Muscle layer of duodenum (tissue), 2 donors: Measurements from ENCODE around the gene TRAF3IP1.
A peak's percentile ranks its signal among the peaks of the same experiment; 100 is the strongest.
"Not testable (repeated sequence)": the region's sequence is repeated elsewhere in the genome, so short reads cannot be mapped to it uniquely, and the experiment has no call there.

ENCODE experiments used
- H3K27ac ChIP-seq: one replicate; pipeline ENCODE4 v1.7.0; 2013; ENCODE audit warnings: mild to moderate bottlenecking, low read length
- H3K27me3 ChIP-seq: one replicate; pipeline ENCODE4 v1.7.0; 2013; ENCODE audit warnings: low read depth, mild to moderate bottlenecking, control low read depth, low read length
- H3K36me3 ChIP-seq, 2 donors: one replicate each; pipeline ENCODE4 v1.7.0; 2013; ENCODE audit warnings: low read length in 2 of 2, control low read depth in 1 of 2, mild to moderate bottlenecking in 1 of 2; ENCODE audit not compliant: insufficient read depth in 2 of 2, control insufficient read depth in 1 of 2
- H3K4me1 ChIP-seq, 2 donors: one replicate each; pipeline ENCODE4 v1.7.0; 2013; ENCODE audit warnings: low read length in 2 of 2, mild to moderate bottlenecking in 2 of 2, control low read depth in 1 of 2, moderate library complexity in 1 of 2; ENCODE audit not compliant: insufficient read depth in 2 of 2, control insufficient read depth in 1 of 2
- H3K4me3 ChIP-seq, 2 donors: one replicate each; pipeline ENCODE4 v1.7.0; 2013; ENCODE audit warnings: low read length in 2 of 2, low read depth in 1 of 2, mild to moderate bottlenecking in 1 of 2
- H3K9me3 ChIP-seq, 2 donors: one replicate each; pipeline ENCODE4 v1.7.0; 2013; ENCODE audit warnings: low read length in 2 of 2, control low read depth in 1 of 2, mild to moderate bottlenecking in 1 of 2; ENCODE audit not compliant: control insufficient read depth in 1 of 2
- donor health status: healthy.

The TRAF3IP1 gene

GRCh38 chr2:238314576-238314975, 5.7 kb upstream of the TRAF3IP1 start:
- no peaks in the 10 kb centered on the region for H3K4me1 ChIP-seq
- H3K4me3 ChIP-seq, result no peak overlapping the region
- no peaks in the 10 kb centered on the region for H3K27me3 ChIP-seq
- H3K27ac ChIP-seq, result no peak overlapping the region
- H3K36me3 ChIP-seq, result no peaks in the 10 kb centered on the region
- no peaks in the 10 kb centered on the region for H3K9me3 ChIP-seq

- H3K9me3 ChIP-seq, result no peaks in the 10 kb centered on the region
- no peak overlapping the region for H3K27ac ChIP-seq
- H3K4me1 ChIP-seq, result no peaks in the 10 kb centered on the region
- H3K27me3 ChIP-seq, result no peaks in the 10 kb centered on the region
- no peaks in the 10 kb centered on the region for H3K36me3 ChIP-seq
- no peak overlapping the region for H3K4me3 ChIP-seq
Measured at GRCh38 chr2:238315031-238315595, 5.2 kb upstream of the TRAF3IP1 start.

DNA sequence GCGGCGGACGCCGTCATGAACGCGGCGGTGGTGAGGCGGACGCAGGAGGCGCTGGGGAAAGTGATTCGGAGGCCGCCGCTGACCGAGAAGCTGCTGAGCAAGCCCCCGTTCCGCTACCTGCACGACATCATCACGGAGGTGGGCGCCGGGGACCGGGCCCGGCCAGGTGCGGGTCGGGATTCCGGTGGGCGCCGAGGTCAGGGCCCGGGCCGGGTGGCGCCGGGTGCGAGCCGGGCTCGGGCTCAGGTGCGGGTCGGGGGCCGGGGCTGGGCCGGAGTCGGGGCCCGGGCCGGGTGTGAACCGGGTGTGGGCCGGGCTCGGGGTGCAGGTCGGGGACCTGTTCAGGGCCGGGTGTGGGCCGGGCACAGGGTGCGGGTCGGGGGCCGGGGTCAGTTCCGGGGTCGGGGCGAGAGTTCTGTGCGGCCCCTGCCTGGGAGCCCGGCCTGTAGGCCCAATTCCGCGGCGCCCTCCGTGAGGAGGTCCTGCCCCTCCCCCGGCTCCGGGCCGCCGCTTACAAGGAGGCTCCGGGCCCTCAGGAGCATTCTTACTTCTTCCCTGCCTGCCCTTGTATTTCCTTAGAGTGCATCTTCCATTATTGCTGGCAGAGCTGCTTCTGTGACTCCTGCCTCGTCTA, 447 bp downstream of the TRAF3IP1 start:
- H3K36me3 ChIP-seq, result peaks cover 0 to 5% of the 10 kb centered on the region in 2 donors
- peak overlapping the region; percentile 3 to 66 for H3K4me3 ChIP-seq
- H3K4me1 ChIP-seq, result peaks cover 0 to 11% of the 10 kb centered on the region in 2 donors
- H3K27ac ChIP-seq, result no peak overlapping the region
- no peaks in the 10 kb centered on the region for H3K9me3 ChIP-seq
- H3K27me3 ChIP-seq, result no peaks in the 10 kb centered on the region

GRCh38 chr2:238321467-238321866, 1.1 kb downstream of the TRAF3IP1 start:
- no peak overlapping the region for H3K27ac ChIP-seq
- H3K27me3 ChIP-seq, result no peaks in the 10 kb centered on the region
- H3K36me3 ChIP-seq, result peaks cover 0 to 5% of the 10 kb centered on the region in 2 donors
- no peaks in the 10 kb centered on the region for H3K9me3 ChIP-seq
- peaks cover 0 to 11% of the 10 kb centered on the region in 2 donors for H3K4me1 ChIP-seq
- peak overlapping the region; percentile 3 to 66 for H3K4me3 ChIP-seq

- Histone ChIP-seq H3K4me1 (peaks cover 0 to 11% of the 10 kb centered on the region in 2 donors), H3K9me3 (no peaks in the 10 kb centered on the region), H3K36me3 (peaks cover 5% of the 10 kb centered on the region in 2 donors), H3K27ac (no peak overlapping the region), H3K4me3 (peak overlapping the region in 1 of 2 donors; percentile 3), H3K27me3 (no peaks in the 10 kb centered on the region)
Measured at GRCh38 chr2:238322001-238322411, 1.7 kb downstream of the TRAF3IP1 start.

GRCh38 chr2:238324248-238324647, 3.9 kb downstream of the TRAF3IP1 start:
- Histone ChIP-seq H3K36me3 (peaks cover 5 to 18% of the 10 kb centered on the region in 2 donors), H3K4me1 (peaks cover 0 to 11% of the 10 kb centered on the region in 2 donors)
- H3K9me3 ChIP-seq, H3K27me3 ChIP-seq, H3K27ac ChIP-seq, H3K4me3 ChIP-seq: not testable (repeated sequence)

- Histone ChIP-seq H3K9me3 (no peaks in the 10 kb centered on the region), H3K36me3 (peaks cover 16 to 30% of the 10 kb centered on the region in 2 donors), H3K27ac (no peak overlapping the region), H3K4me1 (peaks cover 0 to 11% of the 10 kb centered on the region in 2 donors), H3K27me3 (no peaks in the 10 kb centered on the region), H3K4me3 (no peak overlapping the region)
Measured at GRCh38 chr2:238325694-238326093, 5.4 kb downstream of the TRAF3IP1 start.

GRCh38 chr2:238326801-238327365, 6.6 kb downstream of the TRAF3IP1 start:
- H3K9me3 ChIP-seq, result no peaks in the 10 kb centered on the region
- no peaks in the 10 kb centered on the region for H3K27me3 ChIP-seq
- peaks cover 16 to 30% of the 10 kb centered on the region in 2 donors for H3K36me3 ChIP-seq
- no peak overlapping the region for H3K27ac ChIP-seq
- no peak overlapping the region for H3K4me3 ChIP-seq
- peaks cover 0 to under 1% of the 10 kb centered on the region in 2 donors for H3K4me1 ChIP-seq

DNA sequence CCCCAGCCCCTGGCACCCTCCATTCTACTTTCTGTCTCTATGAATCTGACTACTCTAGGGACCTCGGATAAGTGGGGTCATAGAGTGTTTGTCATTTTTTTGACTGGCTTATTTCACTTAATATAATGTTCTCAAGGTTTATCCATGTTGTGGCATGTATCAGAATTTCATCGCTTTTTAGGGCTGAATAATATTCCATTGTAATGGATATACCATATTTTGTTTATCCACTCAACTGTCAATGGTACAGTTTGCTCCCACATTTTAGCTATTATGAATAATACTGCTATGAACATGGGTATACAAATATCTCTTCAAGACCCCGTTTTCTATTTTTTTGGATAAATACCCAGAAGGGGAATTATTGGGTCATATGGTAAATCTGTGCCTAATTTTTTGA, 7.4 kb downstream of the TRAF3IP1 start:
- Histone ChIP-seq H3K27ac (no peak overlapping the region), H3K9me3 (no peaks in the 10 kb centered on the region), H3K4me1 (no peaks in the 10 kb centered on the region), H3K36me3 (peaks cover 16 to 30% of the 10 kb centered on the region in 2 donors), H3K27me3 (no peaks in the 10 kb centered on the region), H3K4me3 (no peak overlapping the region)

DNA sequence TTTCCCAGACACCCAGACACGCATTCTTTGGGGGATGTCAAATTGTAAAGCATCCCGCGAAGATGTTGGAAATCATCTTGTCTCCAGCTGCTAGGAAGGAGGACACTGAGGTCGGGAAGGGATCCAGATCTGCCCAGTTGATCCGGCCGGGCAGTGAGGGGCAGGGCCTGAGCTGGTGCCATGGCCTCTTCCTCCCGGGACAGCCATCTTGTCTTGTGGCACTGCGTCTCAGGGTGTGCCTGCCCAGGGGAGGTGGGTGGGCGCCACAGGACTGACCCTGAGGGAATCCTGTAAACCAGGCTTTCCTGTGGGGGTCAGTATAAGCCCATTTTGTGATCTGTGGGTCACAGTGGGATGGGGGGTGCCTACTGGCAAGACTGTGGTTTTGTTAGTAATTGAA, 10.1 kb downstream of the TRAF3IP1 start:
- no peaks in the 10 kb centered on the region for H3K4me1 ChIP-seq
- H3K27me3 ChIP-seq, result no peaks in the 10 kb centered on the region
- peaks cover 20 to 41% of the 10 kb centered on the region in 2 donors for H3K36me3 ChIP-seq
- no peak overlapping the region for H3K4me3 ChIP-seq
- H3K9me3 ChIP-seq, result no peaks in the 10 kb centered on the region
- no peak overlapping the region for H3K27ac ChIP-seq

GRCh38 chr2:238331916-238332315, 11.6 kb downstream of the TRAF3IP1 start:
- peaks cover 20 to 37% of the 10 kb centered on the region in 2 donors for H3K36me3 ChIP-seq
- H3K9me3 ChIP-seq, result no peaks in the 10 kb centered on the region
- H3K4me1 ChIP-seq, result no peaks in the 10 kb centered on the region
- no peak overlapping the region for H3K27ac ChIP-seq
- H3K27me3 ChIP-seq, result no peaks in the 10 kb centered on the region
- no peak overlapping the region for H3K4me3 ChIP-seq
